OCI-M2 (cell line): ENCODE measurements around the gene BIN1.

Source experiments
- DNase-seq: peaks from one replicate; lab custom pipeline; 2025; ENCODE audit not compliant: unreplicated experiment; lab: John Stamatoyannopoulos, UW

BIN1 gene

GRCh38 chr2:127092306-127092705, 14.6 kb downstream of the BIN1 start:
- DNase-seq, result no peak

GRCh38 chr2:127091886-127092285, 15.1 kb downstream of the BIN1 start:
- DNase-seq, result no peak

GRCh38 chr2:127091148-127091547, 15.8 kb downstream of the BIN1 start:
- DNase-seq, result no peak

GRCh38 chr2:127090281-127091120, 16.5 kb downstream of the BIN1 start:
- DNase-seq, result no peak

- no peak for DNase-seq
These were observed 17.3 kb downstream of the BIN1 start for GRCh38 chr2:127089478-127090235.

- no peak for DNase-seq
These were observed 18.2 kb downstream of the BIN1 start for GRCh38 chr2:127088706-127089105.

- DNase-seq, result no peak
These were observed 19.0 kb downstream of the BIN1 start for GRCh38 chr2:127087791-127088495.

GRCh38 chr2:127086990-127087790, 19.8 kb downstream of the BIN1 start:
- no peak for DNase-seq

GRCh38 chr2:127085317-127085681, 21.7 kb downstream of the BIN1 start:
- DNase-seq, result no peak

- DNase-seq, result no peak
These were observed 22.2 kb downstream of the BIN1 start for GRCh38 chr2:127084611-127085316.

GRCh38 chr2:127083819-127084503, 23.0 kb downstream of the BIN1 start:
- no peak for DNase-seq

- no peak for DNase-seq
These were observed 24.0 kb downstream of the BIN1 start for GRCh38 chr2:127082974-127083373.

- DNase-seq, result no peak
These were observed 24.9 kb downstream of the BIN1 start for GRCh38 chr2:127081826-127082633.

- no peak for DNase-seq
These were observed 25.8 kb downstream of the BIN1 start for GRCh38 chr2:127080938-127081755.

- DNase-seq, result no peak
These were observed 26.6 kb downstream of the BIN1 start for GRCh38 chr2:127080226-127080937.

- no peak for DNase-seq
These were observed 27.5 kb downstream of the BIN1 start for GRCh38 chr2:127079358-127079920.

- DNase-seq, result no peak
These were observed 28.2 kb downstream of the BIN1 start for GRCh38 chr2:127078666-127079270.
